SU-DHL-6 (cell line): Measurements from ENCODE around the gene SLC36A3.

Source experiments
- EZH2phosphoT487 ChIP-seq: fragments of 200-600 bp; sonication (generic), shearing (Covaris generic); conservative IDR thresholded peaks from 2 replicates; pipeline ENCODE4 v1.6.1; 2018; ENCODE audit warnings: mild to moderate bottlenecking, antibody characterized with exemption, low read length, moderate library complexity, mixed read lengths
- TF ChIP-seq, protein P1 (sequence below): fragments of 200-600 bp; sonication (generic); IDR thresholded peaks from one replicate; pipeline ENCODE4 v1.5.1; 2017; ENCODE audit warnings: antibody characterized with exemption, mild to moderate bottlenecking, low read length, moderate library complexity; ENCODE audit not compliant: insufficient read depth, poor library complexity, severe bottlenecking

DNA sequence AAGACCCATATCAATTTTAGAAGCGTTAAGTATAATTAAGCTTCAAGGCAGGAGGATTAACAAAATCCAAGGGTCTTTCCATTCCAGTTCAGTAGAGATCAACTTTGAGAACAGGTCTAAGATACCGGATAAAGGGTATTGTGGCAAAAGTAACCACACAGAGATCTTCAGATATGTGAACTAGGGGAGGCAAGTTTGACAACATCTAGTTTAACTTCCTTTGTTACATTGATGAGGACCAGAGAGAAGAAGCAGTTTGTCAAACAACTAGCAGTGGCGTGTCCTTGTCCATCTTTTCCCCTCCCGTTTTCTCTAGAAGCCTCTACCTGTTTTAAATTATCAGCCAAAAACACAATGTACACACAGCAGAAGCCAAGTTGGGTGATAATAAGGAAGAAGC, 35.2 kb upstream of the SLC36A3 start:
- TF ChIP-seq, protein P1, sequence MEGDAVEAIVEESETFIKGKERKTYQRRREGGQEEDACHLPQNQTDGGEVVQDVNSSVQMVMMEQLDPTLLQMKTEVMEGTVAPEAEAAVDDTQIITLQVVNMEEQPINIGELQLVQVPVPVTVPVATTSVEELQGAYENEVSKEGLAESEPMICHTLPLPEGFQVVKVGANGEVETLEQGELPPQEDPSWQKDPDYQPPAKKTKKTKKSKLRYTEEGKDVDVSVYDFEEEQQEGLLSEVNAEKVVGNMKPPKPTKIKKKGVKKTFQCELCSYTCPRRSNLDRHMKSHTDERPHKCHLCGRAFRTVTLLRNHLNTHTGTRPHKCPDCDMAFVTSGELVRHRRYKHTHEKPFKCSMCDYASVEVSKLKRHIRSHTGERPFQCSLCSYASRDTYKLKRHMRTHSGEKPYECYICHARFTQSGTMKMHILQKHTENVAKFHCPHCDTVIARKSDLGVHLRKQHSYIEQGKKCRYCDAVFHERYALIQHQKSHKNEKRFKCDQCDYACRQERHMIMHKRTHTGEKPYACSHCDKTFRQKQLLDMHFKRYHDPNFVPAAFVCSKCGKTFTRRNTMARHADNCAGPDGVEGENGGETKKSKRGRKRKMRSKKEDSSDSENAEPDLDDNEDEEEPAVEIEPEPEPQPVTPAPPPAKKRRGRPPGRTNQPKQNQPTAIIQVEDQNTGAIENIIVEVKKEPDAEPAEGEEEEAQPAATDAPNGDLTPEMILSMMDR = no peak
- TF ChIP-seq EZH2phosphoT487 = no peak
